Trophoblast cell (in vitro differentiated cells and primary cell): ENCODE results near the gene ESRP2.

ENCODE experiments used
- DNase-seq, 2 donors: peaks; one replicate each; pipeline ENCODE4 v3.0.0-alpha.2; 2016
- H2AFZ ChIP-seq: 2 replicates; pipeline ENCODE4 v1.6.1; 2013; ENCODE audit warnings: low read length, moderate library complexity, mild to moderate bottlenecking; ENCODE audit not compliant: insufficient read depth, poor library complexity
- H2AK5ac ChIP-seq: 2 replicates; pipeline ENCODE4 v1.6.1; 2013; ENCODE audit warnings: mild to moderate bottlenecking, low read length
- H2BK120ac ChIP-seq: 2 replicates; pipeline ENCODE4 v1.6.1; 2013; ENCODE audit warnings: low read length, mild to moderate bottlenecking, moderate library complexity; ENCODE audit not compliant: insufficient read depth, poor library complexity
- H2BK12ac ChIP-seq: 2 replicates; pipeline ENCODE4 v1.6.1; 2013; ENCODE audit warnings: mild to moderate bottlenecking, low read length, moderate library complexity
- H2BK5ac ChIP-seq: 2 replicates; pipeline ENCODE4 v1.6.1; 2013; ENCODE audit warnings: low read length, low read depth, moderate library complexity, mild to moderate bottlenecking; ENCODE audit not compliant: poor library complexity
- H3K14ac ChIP-seq: 2 replicates; pipeline ENCODE4 v1.6.1; 2013; ENCODE audit warnings: mild to moderate bottlenecking, low read length
- H3K18ac ChIP-seq: 2 replicates; pipeline ENCODE4 v1.6.1; 2013; ENCODE audit warnings: mild to moderate bottlenecking, low read length
- H3K23ac ChIP-seq: 2 replicates; pipeline ENCODE4 v1.6.1; 2013; ENCODE audit warnings: low read length
- H3K27ac ChIP-seq: 2 replicates; pipeline ENCODE4 v1.5.1; 2013; ENCODE audit warnings: low read depth, mild to moderate bottlenecking, inconsistent platforms, low read length, moderate library complexity
- H3K27me3 ChIP-seq: 2 replicates; pipeline ENCODE4 v1.6.1; 2013; ENCODE audit warnings: inconsistent platforms, mild to moderate bottlenecking, low read length, moderate library complexity; ENCODE audit not compliant: insufficient read depth
- H3K36me3 ChIP-seq, 2 experiments: 1 replicate in 1 of 2; 2 replicates in 1 of 2; pipeline ENCODE4 v1.6.1; 2013; ENCODE audit warnings: low read length in 2 of 2, mild to moderate bottlenecking in 2 of 2, moderate library complexity in 1 of 2; ENCODE audit not compliant: insufficient read depth in 2 of 2, control insufficient read depth in 1 of 2
- H3K4ac ChIP-seq: 2 replicates; pipeline ENCODE4 v1.6.1; 2013; ENCODE audit warnings: low read depth, mild to moderate bottlenecking, low read length, moderate library complexity
- H3K4me1 ChIP-seq, 2 experiments: 1 replicate in 1 of 2; 2 replicates in 1 of 2; pipeline ENCODE4 v1.6.1; 2013; ENCODE audit warnings: low read length in 2 of 2, mild to moderate bottlenecking in 2 of 2, moderate library complexity in 1 of 2; ENCODE audit not compliant: insufficient read depth in 2 of 2, control insufficient read depth in 1 of 2
- H3K4me2 ChIP-seq: 2 replicates; pipeline ENCODE4 v1.6.1; 2013; ENCODE audit warnings: inconsistent platforms, mild to moderate bottlenecking, low read length, moderate library complexity
- H3K4me3 ChIP-seq: 2 replicates; pipeline ENCODE4 v1.5.1; 2013; ENCODE audit warnings: mild to moderate bottlenecking, low read depth, low read length, inconsistent platforms
- H3K79me1 ChIP-seq: one replicate; pipeline ENCODE4 v1.6.1; 2013; ENCODE audit warnings: low read length
- H3K79me2 ChIP-seq: 2 replicates; pipeline ENCODE4 v1.6.1; 2013; ENCODE audit warnings: low read length, mild to moderate bottlenecking; ENCODE audit not compliant: control insufficient read depth, insufficient read depth, poor library complexity
- H3K9ac ChIP-seq: 2 replicates; pipeline ENCODE4 v1.6.1; 2013; ENCODE audit warnings: mild to moderate bottlenecking, low read length
- H3K9me3 ChIP-seq: 2 replicates; pipeline ENCODE4 v1.6.1; 2013; ENCODE audit warnings: low read depth, mild to moderate bottlenecking, control low read depth, inconsistent platforms, low read length; ENCODE audit not compliant: insufficient read depth
- H4K12ac ChIP-seq: 2 replicates; pipeline ENCODE4 v1.6.1; 2013; ENCODE audit warnings: low read depth, mild to moderate bottlenecking, low read length, moderate library complexity
- H4K8ac ChIP-seq: 2 replicates; pipeline ENCODE4 v1.6.1; 2013; ENCODE audit warnings: low read depth, mild to moderate bottlenecking, low read length, moderate library complexity
- H4K91ac ChIP-seq: one replicate; pipeline ENCODE4 v1.6.1; 2013; ENCODE audit warnings: low read depth, mild to moderate bottlenecking, low read length, moderate library complexity
- WGBS: extraction: QIAGEN DNeasy Blood & Tissue Kit; methylation state at CpG from one replicate; pipeline ENCODE4 v1.1.7; 2013; ENCODE audit warnings: missing lambda C conversion rate; ENCODE audit not compliant: insufficient read length, insufficient coverage; ENCODE audit errors: extremely low coverage; 5-methylcytosine and 5-hydroxymethylcytosine counted together

Gene ESRP2

GRCh38 chr16:68246666-68247065, 10.7 kb upstream of the ESRP2 start:
- Histone ChIP-seq H3K4ac (no peak overlapping the region), H3K4me3 (no peak overlapping the region), H4K91ac (no peak overlapping the region), H3K14ac (no peak overlapping the region), H3K36me3 (peaks cover 3 to 5% of the 10 kb centered on the region in 2 experiments), H2BK5ac (no peak overlapping the region), H3K23ac (no peak overlapping the region), H2BK12ac (no peak overlapping the region), H3K4me1 (peaks cover 12% of the 10 kb centered on the region in 2 experiments), H2BK120ac (no peak overlapping the region), H3K79me1 (peaks cover 6% of the 10 kb centered on the region), H3K9me3 (peaks cover 2% of the 10 kb centered on the region), H2AFZ (no peak overlapping the region), H4K12ac (no peak overlapping the region), H3K18ac (no peak overlapping the region), H3K9ac (no peak overlapping the region), H3K27me3 (no peaks in the 10 kb centered on the region), H4K8ac (no peak overlapping the region), H3K4me2 (no peak overlapping the region), H3K79me2 (peaks cover 5% of the 10 kb centered on the region), H3K27ac (no peak overlapping the region), H2AK5ac (no peak overlapping the region)
- no CpG with 5 or more reads among the region's 5 CpGs for WGBS
- no peak for DNase-seq

GRCh38 chr16:68246121-68246520, 10.2 kb upstream of the ESRP2 start:
- Histone ChIP-seq H3K4ac (no peak overlapping the region), H2AK5ac (no peak overlapping the region), H4K12ac (no peak overlapping the region), H3K4me3 (no peak overlapping the region), H2AFZ (no peak overlapping the region), H2BK120ac (no peak overlapping the region), H3K79me2 (peaks cover 5% of the 10 kb centered on the region), H3K9me3 (peaks cover 2% of the 10 kb centered on the region), H3K79me1 (peaks cover 6% of the 10 kb centered on the region), H3K14ac (no peak overlapping the region), H3K36me3 (peaks cover 3 to 5% of the 10 kb centered on the region in 2 experiments), H3K23ac (no peak overlapping the region), H4K8ac (no peak overlapping the region), H3K27me3 (no peaks in the 10 kb centered on the region), H2BK12ac (no peak overlapping the region), H3K18ac (no peak overlapping the region), H3K9ac (no peak overlapping the region), H3K4me1 (peaks cover 12% of the 10 kb centered on the region in 2 experiments), H3K27ac (no peak overlapping the region), H2BK5ac (no peak overlapping the region), H4K91ac (no peak overlapping the region), H3K4me2 (no peak overlapping the region)
- no CpG with 5 or more reads among the region's 7 CpGs for WGBS
- no peak for DNase-seq

DNA sequence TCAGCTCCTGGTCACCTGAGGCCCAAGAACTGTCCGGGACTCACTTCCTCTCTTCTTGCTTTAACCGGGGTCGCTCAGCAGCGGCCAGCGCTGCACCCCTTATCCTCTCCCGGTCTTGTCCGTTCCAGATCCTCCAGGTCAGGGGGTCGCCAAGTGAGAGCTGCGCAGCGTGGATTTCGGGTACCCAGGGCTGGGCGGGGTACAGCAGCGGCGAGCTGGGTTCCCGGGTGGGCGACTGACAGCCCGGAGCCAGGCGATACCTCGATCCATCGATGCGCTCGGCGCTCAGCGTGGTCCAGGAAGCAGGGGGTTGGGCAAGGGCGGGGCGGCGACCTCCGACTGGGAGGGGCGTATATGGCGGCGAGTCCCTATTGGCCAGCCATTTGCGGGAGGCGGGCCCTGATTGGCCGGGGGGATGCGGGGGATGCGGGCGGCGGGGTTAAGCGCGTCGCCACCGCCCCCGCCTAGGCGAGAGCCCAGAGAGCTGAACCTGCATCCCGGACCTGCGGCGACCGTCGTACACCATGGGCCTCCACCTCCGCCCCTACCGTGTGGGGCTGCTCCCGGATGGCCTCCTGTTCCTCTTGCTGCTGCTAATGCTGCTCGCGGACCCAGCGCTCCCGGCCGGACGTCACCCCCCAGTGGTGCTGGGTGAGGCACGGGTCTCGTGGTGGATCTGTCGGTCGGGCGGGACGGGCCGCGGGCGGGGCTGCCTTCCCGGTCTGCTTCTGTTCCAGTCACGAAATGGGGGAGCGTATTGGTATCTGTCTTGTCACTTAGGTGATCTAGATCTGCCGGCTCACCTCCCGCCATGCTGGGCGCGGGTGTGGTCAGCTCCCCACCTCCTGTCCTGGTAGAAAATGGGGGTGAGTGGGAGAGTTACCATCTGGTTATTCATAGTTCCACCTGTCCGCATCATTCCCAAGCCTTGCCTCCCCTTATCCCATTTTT, 9.3 kb upstream of the ESRP2 start, which contains the start of gene PLA2G15:
Gene PLA2G15, plus strand, starts transcription at position 471 of the 951 bp plus-strand sequence. Its CDS starts 54 bp downstream, at position 525.
- DNase-seq = peak; percentile 85 to 92
- Histone ChIP-seq H3K79me1 (peaks cover 6% of the 10 kb centered on the region), H3K4me1 (peaks cover 12% of the 10 kb centered on the region in 2 experiments), H4K91ac (peak within 1 kb of the TSS; percentile 10), H2AK5ac (peak within 1 kb of the TSS; percentile 23), H3K23ac (no peak within 1 kb of the TSS), H2BK12ac (no peak within 1 kb of the TSS), H2BK120ac (no peak within 1 kb of the TSS), H3K9ac (peak within 1 kb of the TSS; percentile 71), H3K4me3 (peak within 1 kb of the TSS; percentile 94), H2AFZ (peak within 1 kb of the TSS; percentile 80), H3K79me2 (peaks cover 5% of the 10 kb centered on the region), H3K27me3 (no peaks in the 10 kb centered on the region), H3K36me3 (peaks cover 3 to 5% of the 10 kb centered on the region in 2 experiments), H3K27ac (no peak within 1 kb of the TSS), H3K4me2 (peak within 1 kb of the TSS; percentile 89), H3K18ac (peak within 1 kb of the TSS; percentile 57), H3K9me3 (peaks cover 2% of the 10 kb centered on the region), H3K14ac (peak within 1 kb of the TSS; percentile 42), H2BK5ac (no peak within 1 kb of the TSS), H4K8ac (peak within 1 kb of the TSS; percentile 78), H3K4ac (no peak within 1 kb of the TSS), H4K12ac (peak within 1 kb of the TSS; percentile 56)
- WGBS = no CpG with 5 or more reads among the region's 75 CpGs

DNA sequence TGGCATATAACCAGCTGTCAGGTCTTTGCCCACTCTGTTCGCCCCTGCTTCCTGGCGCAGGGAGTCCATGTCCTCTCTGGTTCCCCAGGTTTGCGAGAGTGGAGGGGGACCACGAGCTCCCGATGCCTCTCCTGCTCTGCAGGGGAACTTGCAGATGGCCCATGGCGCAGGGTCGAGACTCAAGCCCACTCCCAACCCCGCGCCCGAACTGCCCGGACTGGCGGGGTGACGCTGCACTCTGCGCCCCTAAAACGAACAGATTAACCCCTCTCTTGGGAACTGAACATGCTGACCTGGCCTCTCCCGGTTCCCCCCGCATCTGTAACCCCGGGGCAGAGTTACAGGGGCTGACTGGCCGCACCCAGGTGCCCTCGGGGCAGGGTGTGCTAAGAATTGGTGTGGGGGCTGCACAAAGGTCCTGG, 8.6 kb upstream of the ESRP2 start:
- H3K79me1 ChIP-seq = peaks cover 9% of the 10 kb centered on the region

More for the DNA sequence above, 8.6 kb upstream of the ESRP2 start:
- Histone ChIP-seq H3K4me3 (peak overlapping the region; percentile 79), H2BK120ac (no peak overlapping the region), H3K18ac (no peak overlapping the region), H4K12ac (peak overlapping the region; percentile 56), H3K23ac (no peak overlapping the region), H2BK5ac (no peak overlapping the region), H4K91ac (peak overlapping the region; percentile 7), H3K9ac (no peak overlapping the region), H3K4ac (no peak overlapping the region), H2AK5ac (peak overlapping the region; percentile 23), H3K4me1 (peaks cover 16% of the 10 kb centered on the region in 2 experiments), H3K27ac (no peak overlapping the region), H3K79me2 (peaks cover 5% of the 10 kb centered on the region), H3K14ac (peak overlapping the region; percentile 34), H3K4me2 (peak overlapping the region; percentile 80), H2AFZ (peak overlapping the region; percentile 80), H3K36me3 (peaks cover 3 to 5% of the 10 kb centered on the region in 2 experiments), H3K9me3 (peaks cover 2% of the 10 kb centered on the region), H2BK12ac (no peak overlapping the region), H4K8ac (peak overlapping the region; percentile 63), H3K27me3 (no peaks in the 10 kb centered on the region)
- WGBS = no CpG with 5 or more reads among the region's 20 CpGs
- DNase-seq = no peak
